GM19025 (cell line): ENCODE measurements around the gene PBRM1.

Source experiments
- ATAC-seq: cut with Tn5 transposase; IDR thresholded peaks from one replicate; pipeline ENCODE4 v1.9.1; 2021; ENCODE audit warnings: mild to moderate bottlenecking, low read depth, moderate library complexity; ENCODE audit not compliant: unreplicated experiment

The PBRM1 gene

DNA sequence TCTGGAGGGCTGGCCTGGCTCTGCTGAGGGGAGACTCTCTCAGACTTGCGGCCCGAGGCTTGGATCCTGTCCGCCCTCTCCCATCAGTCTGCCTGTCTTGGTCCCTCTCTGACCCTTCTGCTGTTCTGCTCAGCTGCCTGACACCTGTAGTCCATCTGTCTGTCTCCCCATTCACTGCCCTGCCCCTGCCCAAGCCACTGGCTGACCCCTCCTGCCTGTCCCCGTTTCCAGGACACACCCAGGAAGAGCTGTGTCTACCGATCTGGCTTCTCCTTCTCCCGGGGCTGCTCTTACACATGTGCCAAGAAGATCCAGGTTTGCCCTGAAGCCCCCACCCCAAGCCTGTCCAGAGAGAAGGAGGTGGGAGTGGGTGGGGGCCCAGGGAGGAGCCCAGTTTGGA is 170.5 kb downstream of the PBRM1 start:
- ATAC-seq: no peak

DNA sequence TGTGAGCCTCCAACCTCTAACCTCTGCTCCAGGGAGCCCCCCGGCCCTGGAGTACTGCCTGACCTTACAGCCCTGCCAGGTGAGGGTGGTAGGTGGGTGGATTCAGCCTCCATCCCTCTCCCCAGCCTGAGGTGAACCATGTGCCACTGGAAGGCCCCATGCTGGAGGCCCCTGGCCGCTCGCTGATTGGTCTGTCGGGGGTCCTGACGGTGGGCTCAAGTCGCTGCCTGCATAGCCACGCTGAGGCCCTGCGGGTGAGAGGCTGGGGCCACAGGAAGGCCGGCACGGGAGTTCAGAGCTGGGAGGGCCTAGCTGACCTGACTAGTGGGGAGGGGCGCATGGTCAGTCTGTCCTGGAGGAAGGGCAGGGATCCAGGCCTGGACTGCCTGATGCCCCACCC is 171.1 kb downstream of the PBRM1 start:
- ATAC-seq: no peak

- ATAC-seq: no peak
Measured at GRCh38 chr3:52513281-52513680, 172.4 kb downstream of the PBRM1 start.

- ATAC-seq: no peak
Measured at GRCh38 chr3:52512727-52513126, 173.0 kb downstream of the PBRM1 start.

DNA sequence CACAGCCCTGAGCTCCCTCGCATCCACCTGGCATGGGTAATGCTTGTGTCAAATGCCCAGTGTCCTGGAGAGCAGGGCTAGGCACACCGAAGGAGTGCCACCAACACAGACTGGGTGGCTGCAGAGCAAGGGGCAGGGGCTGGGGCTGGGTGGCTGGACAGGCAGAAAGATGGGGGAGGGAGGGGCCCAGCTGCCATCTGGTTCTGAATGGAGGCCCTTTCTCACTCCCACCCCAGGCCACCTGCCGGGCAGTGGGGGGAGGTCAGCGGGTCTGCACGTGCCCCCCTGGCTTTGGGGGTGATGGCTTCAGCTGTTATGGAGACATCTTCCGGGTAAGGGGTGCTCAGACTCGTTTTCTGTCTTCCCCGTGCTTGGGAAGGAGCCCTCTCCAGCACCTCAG is 173.6 kb downstream of the PBRM1 start:
- no peak for ATAC-seq

DNA sequence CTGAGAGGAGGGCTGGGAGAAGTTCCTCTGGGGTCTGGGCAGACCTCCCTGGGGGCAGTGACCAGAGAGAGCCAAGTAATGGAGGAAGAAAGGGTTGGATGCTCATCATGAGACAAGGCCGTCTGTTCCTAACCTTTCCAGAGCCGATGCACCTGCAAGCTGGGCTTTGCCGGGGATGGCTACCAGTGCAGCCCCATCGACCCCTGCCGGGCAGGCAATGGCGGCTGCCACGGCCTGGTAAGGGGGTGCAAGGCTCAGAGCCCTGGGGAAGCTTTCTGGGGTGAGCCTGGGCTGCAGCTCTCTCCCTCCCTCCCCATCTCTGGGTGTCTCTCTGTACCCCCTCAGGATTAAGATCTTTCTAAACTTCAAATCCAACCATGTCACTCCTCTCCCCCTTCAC is 174.2 kb downstream of the PBRM1 start:
- ATAC-seq: no peak

- no peak for ATAC-seq
Measured at GRCh38 chr3:52509753-52510328, 175.9 kb downstream of the PBRM1 start.

- no peak for ATAC-seq
Measured at GRCh38 chr3:52507359-52507758, 178.4 kb downstream of the PBRM1 start.

- ATAC-seq: no peak
Measured at GRCh38 chr3:52506266-52506966, 179.3 kb downstream of the PBRM1 start.

DNA sequence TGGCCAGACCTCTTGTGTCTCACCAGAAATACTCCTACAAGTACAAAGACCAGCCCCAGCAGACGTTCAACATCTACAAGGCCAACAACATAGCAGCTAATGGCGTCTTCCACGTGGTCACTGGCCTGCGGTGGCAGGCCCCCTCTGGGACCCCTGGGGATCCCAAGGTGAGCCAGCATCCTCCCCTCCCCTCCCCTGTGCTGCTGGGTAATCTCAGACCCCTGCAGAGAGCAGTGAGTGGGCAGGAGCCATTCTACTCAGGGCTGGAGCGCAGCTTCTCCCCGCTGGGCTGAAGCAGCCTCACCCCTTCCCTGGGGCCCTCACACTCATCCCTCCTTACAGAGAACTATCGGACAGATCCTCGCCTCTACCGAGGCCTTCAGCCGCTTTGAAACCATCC is 180.7 kb downstream of the PBRM1 start:
- ATAC-seq: no peak

- no peak for ATAC-seq
Measured at GRCh38 chr3:52503788-52504424, 181.8 kb downstream of the PBRM1 start.

DNA sequence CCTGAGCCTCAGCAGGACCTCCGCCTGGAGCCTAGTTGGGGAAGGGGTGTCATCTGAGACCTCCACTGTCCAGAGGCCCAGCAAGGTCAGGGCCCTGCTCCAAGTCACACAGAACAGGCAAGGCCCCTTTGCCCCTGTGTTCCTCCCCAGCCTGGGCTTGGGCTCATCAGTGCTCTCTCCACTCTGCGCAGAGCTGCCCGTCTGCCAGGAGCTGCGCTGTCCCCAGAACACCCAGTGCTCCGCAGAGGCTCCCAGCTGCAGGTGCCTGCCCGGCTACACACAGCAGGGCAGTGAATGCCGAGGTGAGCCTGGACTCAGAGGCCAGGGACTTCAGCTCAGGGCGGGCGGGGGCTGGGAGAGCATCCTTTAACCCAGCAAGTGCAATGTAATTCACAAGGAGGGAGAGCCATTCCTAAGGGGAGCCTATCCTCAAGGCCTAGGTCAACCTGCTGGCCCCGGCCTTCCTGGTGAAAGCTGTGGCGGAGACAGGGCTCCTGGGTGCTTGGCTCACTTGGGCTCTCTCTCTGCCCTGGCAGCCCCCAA is 182.8 kb downstream of the PBRM1 start:
- ATAC-seq: no peak

DNA sequence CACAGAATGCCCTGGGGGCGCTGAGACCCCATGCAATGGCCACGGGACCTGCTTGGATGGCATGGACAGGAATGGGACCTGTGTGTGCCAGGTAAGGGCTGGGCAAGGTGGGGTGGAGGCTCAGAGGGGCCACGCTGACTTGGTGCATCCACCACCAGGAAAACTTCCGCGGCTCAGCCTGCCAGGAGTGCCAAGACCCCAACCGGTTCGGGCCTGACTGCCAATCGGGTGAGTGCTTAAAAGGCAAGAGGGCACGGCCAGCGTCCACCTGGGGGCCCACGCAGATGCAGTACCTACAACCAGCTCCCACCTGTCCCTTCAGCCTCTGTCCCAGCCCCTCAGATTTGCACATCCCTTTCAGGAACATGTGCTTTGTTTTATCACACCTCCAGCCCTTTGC is 183.7 kb downstream of the PBRM1 start:
- ATAC-seq: no peak

GRCh38 chr3:52501046-52501445 is 184.7 kb downstream of the PBRM1 start:
- ATAC-seq: no peak

GRCh38 chr3:52498137-52499054 is 187.3 kb downstream of the PBRM1 start:
- ATAC-seq: no peak

GRCh38 chr3:52495777-52496602 is 189.7 kb downstream of the PBRM1 start:
- ATAC-seq: no peak
